ENCODE measurements around the gene MPZL2. TPM values are rescaled to one million over a fixed set of nuclear protein-coding genes. Genes with fewer than 3 reads are reported as not detected.

MPZL2 gene
- total and polyA plus RNA-seq, 2 of the 13 experiments (the other 11 are each of a cell fraction or from before 2014, with no cell fraction given): 27.9 to 53.7 TPM

GRCh38 chr11:118291477-118292135 is 27.5 kb upstream of the MPZL2 start (continued):
- TF ChIP-seq ZNF407 (CRISPR knock-in tag; IDR thresholded peaks at IDR 0.05; ENCODE audit: not compliant biosample characterization): no peak

- Histone ChIP-seq H3K27me3 (ENCODE audit: control insufficient read depth in 1 of 2, insufficient read depth in 2 of 2, low read length in 2 of 2) (no peaks in the 10 kb centered on the region), H3K27ac (ENCODE audit: extremely low read length, insufficient read depth, low read length) (no peak overlapping the region), H3K9me3 (ENCODE audit: low read length) (no peaks in the 10 kb centered on the region), H3K36me3 (replicated peaks in 1 of 2; ENCODE audit: control insufficient read depth in 1 of 2, insufficient read depth in 2 of 2, low read length in 2 of 2) (no peaks in the 10 kb centered on the region), H3K79me2 (ENCODE audit: insufficient read depth, low read length) (no peaks in the 10 kb centered on the region), H3K4me3 (replicated peaks in 1 of 3; ENCODE audit: insufficient read depth in 1 of 3, low read depth in 2 of 3, low read length in 3 of 3) (no peak overlapping the region), H4K20me1 (ENCODE audit: insufficient read depth, low read length) (no peaks in the 10 kb centered on the region), H3K9ac (ENCODE audit: insufficient read depth, low read depth, low read length) (no peak overlapping the region), H3K4me2 (ENCODE audit: low read depth, low read length) (no peak overlapping the region), H2AFZ (ENCODE audit: low read length) (no peak overlapping the region), H3K4me1 (ENCODE audit: insufficient read depth, low read length) (peaks cover 12% of the 10 kb centered on the region)
- peak; percentile 83 for ATAC-seq
- intact Hi-C loops (cut with micrococcal nuclease; ENCODE audit: unreplicated experiment) (loop anchor here (1.0 kb wide), 2 partner anchors 93 to 146 kb away; no protein-coding TSS in a partner anchor), in situ Hi-C loops (cut with HindIII; ENCODE audit: extremely low pct_ligation_motif_present, low pct_unique_long_range_greater_than_20kb) (loop anchor here (5.0 kb wide), 2 partner anchors 94 to 144 kb away; no protein-coding TSS in a partner anchor)
- ChIA-PET POLR2A (interaction anchor here (1.0 to 2.2 kb wide), 2 partner anchors 79 to 92 kb away, joined by 3 to 6 read pairs; no protein-coding TSS in a partner anchor), CTCF (ENCODE audit: low intra/inter-chr PET ratio, low total read pairs) (interaction anchor here (1.5 to 3.6 kb wide), 3 partner anchors 93 to 145 kb away, joined by 6 to 34 read pairs (median 21); no protein-coding TSS in a partner anchor)
- 2% methylated on average over 9 of the region's 9 CpGs for WGBS (ENCODE audit: low lambda C conversion rate)
- BruUV-seq (replicated peaks): no TSS peak
- DNase-seq (ENCODE audit: low spot score): peak; percentile 74
- FAIRE-seq: peak; percentile 54
- 0 out of 2 replicates have a peak, but pooled peaks have one; percentile 49 for TF ChIP-seq ZMYM3 (CRISPR knock-in tag; IDR thresholded peaks at IDR 0.05)
- 0 out of 2 replicates have a peak, but pooled peaks have one; percentile 37 for TF ChIP-seq ELF3 (CRISPR knock-in tag; IDR thresholded peaks at IDR 0.05)
- TF ChIP-seq FOSL2 (CRISPR knock-in tag; IDR thresholded peaks at IDR 0.05): peak; percentile 65
- TF ChIP-seq ZFP82 (CRISPR knock-in tag; IDR thresholded peaks at IDR 0.05; ENCODE audit: borderline replicate concordance): no peak
- TF ChIP-seq CBX5 (CRISPR knock-in tag; IDR thresholded peaks at IDR 0.05; ENCODE audit: borderline replicate concordance): peak; percentile 75; the same call in 1 of the 2 replicates
- peak; percentile 69; the same call in 1 of the 2 replicates for TF ChIP-seq ERF (CRISPR knock-in tag; IDR thresholded peaks at IDR 0.05)
- 0 out of 2 replicates have a peak, but pooled peaks have one; percentile 25 for TF ChIP-seq ZNF614 (CRISPR knock-in tag; IDR thresholded peaks at IDR 0.05; ENCODE audit: borderline replicate concordance)
- peak; percentile 41; the same call in 1 of the 2 replicates for TF ChIP-seq ZNF331 (CRISPR knock-in tag; IDR thresholded peaks at IDR 0.05)
- 0 out of 2 replicates have a peak, but pooled peaks have one; percentile 28 for TF ChIP-seq PATZ1 (CRISPR knock-in tag; IDR thresholded peaks at IDR 0.05)
Measured at GRCh38 chr11:118290923-118291322, 26.8 kb upstream of the MPZL2 start.
